D721Med (cell line): ENCODE data around the gene ACBD5.
"Not testable (repeated sequence)": the region's sequence is repeated elsewhere in the genome, so short reads cannot be mapped to it uniquely, and the experiment has no call there.

Experiments
- DNase-seq: peaks from one replicate; pipeline ENCODE4 v3.0.0; 2011; ENCODE audit warnings: low spot score; ENCODE audit not compliant: insufficient read length
- FAIRE-seq: peaks from 2 replicates; lab custom pipeline; 2011; peaks lifted over from hg19 to GRCh38; lab: Jason Lieb, UNC
- TF ChIP-seq, protein P1 (sequence below): IDR thresholded peaks from 2 replicates; pipeline ENCODE4 v1.5.1; 2012; ENCODE audit warnings: mild to moderate bottlenecking, control low read depth; ENCODE audit not compliant: insufficient read depth; ENCODE audit errors: missing control alignments

ACBD5 gene

DNA sequence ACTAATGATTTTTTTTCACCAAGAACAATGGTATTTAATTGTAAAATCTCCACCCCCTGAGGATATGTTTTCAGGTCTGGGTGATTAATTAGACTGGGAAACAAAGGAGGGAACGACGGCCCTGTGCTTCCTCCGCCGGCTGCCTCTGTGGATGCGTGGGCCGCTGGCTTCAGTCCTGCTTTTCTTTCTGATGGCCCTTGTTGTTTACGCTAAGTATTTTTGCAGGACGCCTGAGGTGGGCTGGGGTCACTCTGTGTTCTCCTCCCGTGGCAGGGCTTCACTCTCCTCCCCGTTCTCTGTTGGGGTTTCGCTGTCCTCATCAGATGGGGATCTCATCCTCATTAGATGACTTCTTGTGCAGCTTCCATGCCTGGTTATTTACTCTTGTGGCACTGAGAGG, 5.2 kb upstream of the ACBD5 start:
- FAIRE-seq (no peak), DNase-seq (no peak)
- TF ChIP-seq, protein P1, sequence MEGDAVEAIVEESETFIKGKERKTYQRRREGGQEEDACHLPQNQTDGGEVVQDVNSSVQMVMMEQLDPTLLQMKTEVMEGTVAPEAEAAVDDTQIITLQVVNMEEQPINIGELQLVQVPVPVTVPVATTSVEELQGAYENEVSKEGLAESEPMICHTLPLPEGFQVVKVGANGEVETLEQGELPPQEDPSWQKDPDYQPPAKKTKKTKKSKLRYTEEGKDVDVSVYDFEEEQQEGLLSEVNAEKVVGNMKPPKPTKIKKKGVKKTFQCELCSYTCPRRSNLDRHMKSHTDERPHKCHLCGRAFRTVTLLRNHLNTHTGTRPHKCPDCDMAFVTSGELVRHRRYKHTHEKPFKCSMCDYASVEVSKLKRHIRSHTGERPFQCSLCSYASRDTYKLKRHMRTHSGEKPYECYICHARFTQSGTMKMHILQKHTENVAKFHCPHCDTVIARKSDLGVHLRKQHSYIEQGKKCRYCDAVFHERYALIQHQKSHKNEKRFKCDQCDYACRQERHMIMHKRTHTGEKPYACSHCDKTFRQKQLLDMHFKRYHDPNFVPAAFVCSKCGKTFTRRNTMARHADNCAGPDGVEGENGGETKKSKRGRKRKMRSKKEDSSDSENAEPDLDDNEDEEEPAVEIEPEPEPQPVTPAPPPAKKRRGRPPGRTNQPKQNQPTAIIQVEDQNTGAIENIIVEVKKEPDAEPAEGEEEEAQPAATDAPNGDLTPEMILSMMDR = no peak

DNA sequence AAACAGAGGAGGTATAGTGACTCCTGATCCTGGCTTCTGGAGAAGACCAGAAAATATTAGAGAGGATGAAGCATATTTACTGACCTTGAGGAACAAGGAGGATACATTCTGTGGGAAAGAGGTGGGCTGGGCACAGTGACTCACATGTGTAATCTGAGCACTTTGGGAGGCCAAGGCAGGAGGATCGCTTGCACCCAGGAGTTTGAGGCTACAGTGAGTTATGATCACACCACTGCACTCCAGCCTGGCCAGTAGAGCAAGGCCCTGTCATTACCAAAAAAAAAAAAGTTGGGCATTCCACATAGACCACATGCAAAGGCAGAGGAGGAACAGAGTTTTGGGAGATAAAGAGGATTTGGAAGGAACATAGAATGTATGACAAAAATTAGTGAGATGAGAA, 4.4 kb upstream of the ACBD5 start:
- DNase-seq (no peak), FAIRE-seq (no peak)
- TF ChIP-seq, protein P1 = no peak

DNA sequence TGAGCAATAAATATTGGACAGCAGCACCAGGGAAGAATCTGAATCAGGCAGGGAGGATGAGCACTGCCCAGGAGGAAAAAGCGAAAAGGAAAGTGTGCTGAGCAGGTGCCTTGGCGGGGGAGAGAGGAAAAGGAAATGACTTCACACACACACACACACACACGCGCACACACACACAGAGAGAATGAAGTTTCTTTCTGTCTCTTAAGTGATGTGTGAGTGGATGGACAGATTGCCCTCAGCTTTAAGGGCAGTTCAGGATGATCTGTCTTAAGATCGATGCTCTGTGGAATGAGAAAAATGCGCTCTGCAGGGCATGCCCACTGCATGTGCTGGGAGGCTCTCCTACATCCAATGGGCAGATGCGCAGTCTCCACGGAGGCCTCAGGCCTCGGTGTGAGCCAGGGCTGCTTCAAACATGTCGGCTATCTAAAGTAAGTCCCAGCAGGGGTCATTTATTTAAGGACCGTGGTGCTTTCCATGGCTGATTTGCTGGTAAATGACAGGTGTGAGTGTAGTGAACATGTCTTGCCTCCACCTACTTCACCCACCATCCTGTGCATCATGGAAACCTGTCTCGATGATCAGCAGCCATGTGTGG, 2.5 kb upstream of the ACBD5 start:
- TF ChIP-seq, protein P1 = no peak
- DNase-seq (no peak), FAIRE-seq (no peak)

DNA sequence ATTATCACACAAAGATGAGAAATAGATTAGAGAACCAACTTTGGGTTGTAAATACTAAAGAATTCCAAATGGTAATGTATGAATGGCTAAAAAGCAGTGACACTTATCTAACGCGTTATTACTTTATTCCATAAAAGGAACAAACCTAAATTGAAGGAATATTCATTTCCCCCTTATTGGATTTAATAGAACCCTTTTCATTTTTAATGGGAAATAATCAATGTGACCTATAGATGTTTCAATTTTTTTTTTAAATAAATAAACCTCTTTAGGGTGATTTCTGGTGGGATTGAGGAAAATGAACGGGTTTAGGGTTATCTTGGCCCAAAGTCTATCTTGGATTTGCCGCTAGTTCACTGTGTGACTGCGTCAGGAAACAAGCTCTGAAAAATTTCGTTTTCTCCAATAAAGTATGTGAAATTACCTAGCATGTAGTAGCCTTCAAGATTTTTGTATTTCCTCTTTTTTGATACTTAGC, 1.9 kb upstream of the ACBD5 start:
- DNase-seq (no peak), FAIRE-seq (no peak)
- TF ChIP-seq, protein P1 = no peak

DNA sequence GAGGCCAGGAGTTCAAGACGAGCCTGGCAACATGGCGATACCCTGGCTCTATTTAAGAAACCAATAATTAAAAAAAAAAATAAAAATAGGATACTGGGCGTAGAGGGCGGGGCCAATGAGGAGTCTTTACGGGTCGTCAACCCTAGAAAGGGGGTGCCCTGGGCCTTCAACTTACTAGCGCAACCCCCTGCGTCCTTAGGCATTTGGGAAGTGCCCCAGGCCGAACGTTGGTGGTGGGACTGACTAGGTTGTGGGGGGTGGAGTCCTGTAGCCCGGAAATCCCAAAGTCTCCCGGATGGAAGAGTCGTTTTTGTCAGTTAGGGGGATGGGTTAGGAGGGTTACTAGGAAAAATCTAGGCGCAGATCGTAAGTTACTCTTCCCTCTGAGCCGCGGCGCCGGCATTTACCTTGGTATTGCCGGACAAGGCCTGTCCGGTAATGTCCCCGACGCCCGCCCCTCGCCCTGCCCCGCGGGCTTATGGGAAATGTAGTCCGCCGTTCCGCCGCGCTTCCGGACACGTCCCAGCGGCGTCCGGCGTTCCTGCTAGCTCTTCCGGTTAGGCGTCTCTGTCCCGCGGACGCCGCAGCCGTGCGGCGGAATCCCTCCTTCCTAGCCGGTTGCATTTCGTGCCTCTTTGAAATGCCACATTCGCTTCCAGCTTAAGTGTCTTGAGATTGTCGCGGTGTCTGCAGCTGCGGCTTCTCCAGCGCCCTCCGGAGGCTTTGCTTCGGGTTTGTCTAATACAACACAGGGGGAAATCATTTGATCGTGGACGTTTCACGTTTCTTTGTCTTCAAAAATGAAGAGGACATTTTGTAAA, 1.3 kb upstream of the ACBD5 start:
- TF ChIP-seq, protein P1 = peak; percentile 51

DNA sequence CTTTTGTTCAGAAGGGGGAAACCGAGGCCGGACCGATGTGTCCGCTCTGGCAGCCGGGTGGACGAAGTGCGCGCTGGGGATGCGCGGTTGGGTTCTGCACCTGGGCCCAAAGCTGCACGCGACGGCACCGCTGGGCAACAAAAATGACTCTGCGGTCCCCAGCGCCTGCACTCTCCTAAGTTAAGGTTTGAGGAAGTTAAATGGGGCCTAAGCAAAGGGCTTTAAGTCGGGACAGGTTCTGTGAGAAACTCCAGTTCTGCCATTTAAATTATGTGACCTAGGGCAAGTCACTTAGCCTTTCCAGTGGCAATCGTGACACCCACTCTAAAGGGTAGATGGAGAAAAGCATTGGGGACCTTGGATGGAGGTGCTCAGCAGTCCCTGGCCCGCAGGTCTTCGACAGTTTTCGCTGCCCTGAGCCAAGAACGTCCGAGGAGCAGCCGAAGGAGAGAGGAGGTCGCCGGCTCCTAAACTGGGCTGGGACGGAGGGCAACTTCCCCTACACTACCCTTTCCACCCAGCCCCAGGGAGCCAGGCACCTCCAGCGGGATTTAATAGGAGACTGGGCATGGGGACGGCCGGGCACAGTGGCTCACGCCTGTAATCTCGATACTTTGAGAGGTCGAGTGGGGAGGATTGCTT, 534 bp upstream of the ACBD5 start:
- TF ChIP-seq, protein P1 = no peak
- FAIRE-seq (no peak), DNase-seq (no peak)

More for the DNA sequence above, 1.3 kb upstream of the ACBD5 start:
- FAIRE-seq = no peak
- DNase-seq = peak; percentile 27

DNA sequence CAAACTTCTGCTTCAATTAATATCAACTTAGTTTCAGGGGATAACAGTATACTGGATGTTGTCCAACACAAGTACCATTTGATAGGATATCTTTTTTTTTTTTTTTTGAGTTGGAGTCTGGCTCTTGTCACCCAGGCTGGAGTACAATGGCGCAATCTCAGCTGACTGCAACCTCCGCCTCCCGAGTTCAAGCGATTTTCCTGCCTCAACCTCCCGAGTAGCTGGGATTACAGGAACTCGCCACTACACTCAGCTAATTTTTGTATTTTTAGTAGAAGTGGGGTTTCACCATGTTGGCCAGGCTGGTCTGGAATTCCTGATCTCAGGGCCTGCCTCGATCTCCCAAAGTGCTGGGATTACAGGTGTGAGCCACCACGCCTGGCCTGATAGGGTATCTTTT, 3.1 kb downstream of the ACBD5 start:
- FAIRE-seq, DNase-seq: not testable (repeated sequence)

DNA sequence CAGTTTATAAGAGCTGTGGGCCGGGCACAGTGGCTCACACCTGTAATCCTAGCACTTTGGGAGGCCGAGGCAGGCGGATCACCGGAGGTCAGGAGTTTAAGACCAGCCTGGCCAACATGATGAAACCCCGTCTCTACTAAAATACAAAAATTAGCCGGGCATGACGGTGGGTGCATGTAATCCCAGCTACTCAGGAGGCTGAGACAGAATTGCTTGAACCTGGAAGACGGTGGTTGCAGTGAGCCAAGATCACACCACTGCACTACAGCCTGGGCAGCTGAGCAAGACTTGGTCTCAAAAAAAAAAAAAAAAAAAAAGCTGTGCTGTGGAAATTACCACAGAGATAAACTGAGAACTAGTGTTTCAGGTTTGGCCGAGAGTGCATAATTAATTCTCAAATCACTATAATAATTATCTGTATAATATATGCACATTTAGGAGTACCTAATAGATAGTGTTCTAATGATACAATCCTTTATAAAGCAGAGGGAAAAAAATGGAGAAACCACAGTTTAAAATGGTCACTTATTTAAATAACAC, 3.9 kb downstream of the ACBD5 start:
- DNase-seq = not testable (repeated sequence)

More for the DNA sequence above, 3.9 kb downstream of the ACBD5 start:
- not testable (repeated sequence) for FAIRE-seq
